HG02852 (cell line): ENCODE measurements around the gene OSBPL9.
A peak's percentile ranks its signal among the peaks of the same experiment; 100 is the strongest.

Experiments
- ATAC-seq: cut with Tn5 transposase; IDR thresholded peaks from one replicate; pipeline ENCODE4 v1.9.1; 2021; ENCODE audit warnings: mild to moderate bottlenecking, moderate library complexity; ENCODE audit not compliant: unreplicated experiment

The OSBPL9 gene, protein sequence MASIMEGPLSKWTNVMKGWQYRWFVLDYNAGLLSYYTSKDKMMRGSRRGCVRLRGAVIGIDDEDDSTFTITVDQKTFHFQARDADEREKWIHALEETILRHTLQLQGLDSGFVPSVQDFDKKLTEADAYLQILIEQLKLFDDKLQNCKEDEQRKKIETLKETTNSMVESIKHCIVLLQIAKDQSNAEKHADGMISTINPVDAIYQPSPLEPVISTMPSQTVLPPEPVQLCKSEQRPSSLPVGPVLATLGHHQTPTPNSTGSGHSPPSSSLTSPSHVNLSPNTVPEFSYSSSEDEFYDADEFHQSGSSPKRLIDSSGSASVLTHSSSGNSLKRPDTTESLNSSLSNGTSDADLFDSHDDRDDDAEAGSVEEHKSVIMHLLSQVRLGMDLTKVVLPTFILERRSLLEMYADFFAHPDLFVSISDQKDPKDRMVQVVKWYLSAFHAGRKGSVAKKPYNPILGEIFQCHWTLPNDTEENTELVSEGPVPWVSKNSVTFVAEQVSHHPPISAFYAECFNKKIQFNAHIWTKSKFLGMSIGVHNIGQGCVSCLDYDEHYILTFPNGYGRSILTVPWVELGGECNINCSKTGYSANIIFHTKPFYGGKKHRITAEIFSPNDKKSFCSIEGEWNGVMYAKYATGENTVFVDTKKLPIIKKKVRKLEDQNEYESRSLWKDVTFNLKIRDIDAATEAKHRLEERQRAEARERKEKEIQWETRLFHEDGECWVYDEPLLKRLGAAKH

DNA sequence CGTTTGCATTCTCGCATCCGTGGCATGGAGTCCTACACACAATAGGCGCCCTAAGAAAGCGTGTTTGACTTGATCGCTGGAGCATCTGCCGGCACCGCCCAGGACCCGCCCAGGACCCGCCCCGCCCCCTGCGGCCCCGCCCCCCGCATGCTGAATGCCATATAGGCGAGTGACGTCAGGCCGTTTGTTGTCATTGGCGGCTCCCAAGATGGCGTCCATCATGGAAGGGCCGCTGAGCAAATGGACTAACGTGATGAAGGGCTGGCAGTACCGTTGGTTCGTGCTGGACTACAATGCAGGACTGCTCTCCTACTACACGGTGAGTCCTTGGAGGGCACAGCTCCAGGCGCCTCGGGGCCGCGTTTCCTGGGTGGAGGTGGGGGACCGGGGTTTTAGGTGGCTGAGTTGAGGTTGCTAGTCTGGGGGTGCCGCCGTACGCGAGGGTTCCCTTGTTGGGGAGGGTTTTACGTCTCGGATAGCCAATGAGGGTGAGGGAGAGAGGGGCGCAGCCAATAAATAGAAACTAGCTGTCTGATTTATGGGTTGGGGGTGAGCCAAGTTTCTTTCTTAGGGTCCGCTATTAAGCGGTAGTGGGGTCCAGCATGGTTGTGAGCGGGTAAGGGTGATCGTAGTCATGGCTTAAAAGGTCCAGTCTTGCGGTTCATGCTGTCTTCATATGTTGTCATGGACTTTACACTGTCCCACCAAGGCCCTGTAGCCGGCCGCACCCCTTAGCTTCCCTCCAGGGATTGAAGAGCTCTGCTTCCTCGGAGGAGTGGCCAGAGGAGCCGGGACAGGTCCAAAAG is at the start of gene OSBPL9:
Gene OSBPL9 (plus strand): TSS at position 190 of the 806 bp plus-strand sequence. CDS start 19 bp downstream, at position 209.
- peak; percentile 95 for ATAC-seq

DNA sequence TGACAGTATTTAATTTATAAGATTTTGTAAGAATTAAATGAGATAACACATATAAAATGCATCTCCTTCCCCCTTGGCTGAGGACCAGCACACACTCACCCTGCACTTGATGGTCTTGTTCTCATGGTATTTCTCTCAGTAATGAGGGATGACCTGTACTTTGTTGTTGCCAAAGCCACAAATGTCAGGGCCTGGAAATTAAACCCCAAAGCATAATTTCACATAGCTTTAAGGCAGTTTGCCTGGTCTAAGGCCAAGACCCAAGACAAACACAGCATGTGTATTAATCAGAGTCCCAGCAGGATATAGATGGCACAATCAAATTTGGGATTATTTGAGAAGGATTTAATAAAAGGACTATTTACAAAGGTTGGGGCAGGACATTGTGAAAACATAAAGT is 49.2 kb upstream of the OSBPL9 start:
- ATAC-seq, result no peak

DNA sequence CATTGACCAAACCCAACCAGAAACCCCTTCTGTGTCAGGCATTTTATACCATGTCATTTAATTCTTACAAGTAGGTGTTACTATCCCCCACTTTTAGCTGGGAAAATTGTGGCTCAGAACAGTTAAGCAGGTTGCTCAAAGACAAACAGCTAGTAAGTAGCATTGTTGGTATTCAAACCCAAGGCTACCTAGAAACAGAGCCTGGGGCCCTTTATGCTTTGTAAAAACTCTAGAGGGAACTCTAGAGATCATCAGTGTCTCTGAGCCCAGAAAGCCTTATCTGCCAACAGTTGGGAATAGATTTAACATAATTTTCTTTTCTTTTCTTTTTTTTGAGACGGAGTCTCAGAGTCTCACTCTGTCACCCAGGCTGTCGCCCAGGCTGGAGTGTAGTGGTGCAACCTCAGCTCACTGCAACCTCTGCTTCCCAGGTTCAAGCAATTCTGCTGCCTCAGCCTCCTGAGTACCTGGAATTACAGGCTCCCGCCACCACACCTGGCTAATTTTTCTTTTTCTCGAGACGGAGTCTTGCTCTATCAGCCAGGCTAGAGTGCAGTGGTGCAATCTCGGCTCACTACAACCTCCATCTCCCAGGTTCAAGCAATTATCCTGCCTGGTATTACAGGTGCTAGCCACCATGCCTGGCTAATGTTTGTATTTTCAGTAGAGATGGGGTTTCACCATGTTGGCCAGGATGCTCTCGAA is 48.5 kb upstream of the OSBPL9 start:
- no peak for ATAC-seq

DNA sequence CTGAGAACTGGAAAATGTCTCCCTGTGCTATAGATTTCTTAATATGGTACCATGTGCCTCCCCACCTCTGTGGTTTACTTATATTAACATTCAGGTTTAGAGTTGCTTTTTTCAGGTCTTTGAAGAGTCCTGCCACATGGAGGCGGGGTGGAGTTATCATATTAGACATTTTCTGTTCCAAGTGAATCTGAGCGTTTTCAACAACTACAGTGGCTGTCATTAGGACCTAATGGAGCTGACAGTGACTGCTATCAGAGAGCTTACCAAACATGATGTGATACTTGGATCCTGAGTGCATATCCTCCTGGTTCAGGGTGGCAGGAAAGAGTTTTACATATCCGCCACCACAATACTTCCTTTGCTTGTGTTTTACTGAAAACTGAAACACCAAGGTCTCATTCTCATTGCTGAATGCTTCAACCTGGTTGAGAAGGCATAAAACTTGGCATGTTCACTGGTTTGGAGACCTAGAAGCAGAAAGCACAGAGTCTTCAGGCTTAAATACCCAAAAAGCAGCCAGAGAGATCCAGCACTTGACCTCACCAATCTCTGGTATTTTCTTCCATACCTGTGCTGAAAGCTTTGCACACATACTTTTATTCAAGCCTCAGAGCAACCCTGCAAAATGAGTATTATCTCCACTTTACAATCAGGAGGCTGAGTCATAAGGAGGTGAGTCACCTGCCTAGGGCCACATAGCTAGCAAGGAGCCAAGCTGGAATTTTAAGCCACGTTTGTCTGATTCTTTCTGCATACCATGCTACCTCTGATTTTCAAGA is 47.4 kb upstream of the OSBPL9 start:
- ATAC-seq, result peak; percentile 78

DNA sequence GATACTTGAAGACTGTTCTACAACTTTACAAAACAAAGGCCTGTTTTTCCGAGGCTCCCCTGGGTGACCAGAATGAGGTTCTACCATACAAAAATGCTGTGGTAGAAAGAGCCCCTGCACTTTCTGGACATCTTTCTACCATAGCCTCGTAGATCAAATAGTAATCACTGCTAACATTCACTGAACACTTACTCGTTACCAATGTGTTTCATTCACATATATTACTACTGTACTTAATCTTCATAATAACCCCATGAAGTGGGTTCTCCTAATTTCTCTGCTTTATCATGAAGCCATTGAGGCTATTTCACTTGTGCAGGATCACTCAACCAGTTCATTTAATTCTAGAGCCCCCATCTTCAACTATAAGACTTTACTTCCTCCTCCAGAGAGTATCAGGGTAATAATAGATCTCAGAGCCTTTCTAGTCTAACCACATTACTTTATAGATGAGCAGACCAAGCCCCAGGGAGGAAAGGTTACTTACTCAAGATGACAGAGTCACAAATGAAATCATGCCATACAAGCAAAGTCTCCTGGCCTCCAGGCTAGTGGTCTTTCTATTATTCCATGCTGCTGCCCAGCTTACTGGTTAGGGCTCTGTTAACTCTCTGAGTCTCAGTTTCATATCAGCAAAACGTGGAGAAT is 46.7 kb upstream of the OSBPL9 start:
- peak; percentile 42 for ATAC-seq

DNA sequence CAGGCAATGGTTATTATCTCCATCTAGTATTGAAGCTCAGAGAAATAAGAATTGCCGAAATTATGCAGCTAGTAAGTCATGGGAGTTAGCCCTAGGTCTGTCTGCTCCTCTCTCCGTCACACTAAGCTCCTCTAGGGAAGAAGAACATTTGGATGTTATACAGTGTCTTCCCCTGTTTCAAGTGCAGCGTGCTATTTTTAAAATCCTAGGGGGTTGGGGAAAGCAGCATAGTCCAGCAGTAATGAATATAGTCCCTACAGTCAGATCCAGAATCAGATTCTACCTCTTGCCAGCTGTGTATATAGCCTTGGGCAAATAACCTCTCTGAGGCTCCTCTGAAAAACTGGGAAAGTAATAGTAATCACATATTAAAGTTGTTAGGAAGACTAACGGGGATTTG is 44.5 kb upstream of the OSBPL9 start:
- no peak for ATAC-seq

DNA sequence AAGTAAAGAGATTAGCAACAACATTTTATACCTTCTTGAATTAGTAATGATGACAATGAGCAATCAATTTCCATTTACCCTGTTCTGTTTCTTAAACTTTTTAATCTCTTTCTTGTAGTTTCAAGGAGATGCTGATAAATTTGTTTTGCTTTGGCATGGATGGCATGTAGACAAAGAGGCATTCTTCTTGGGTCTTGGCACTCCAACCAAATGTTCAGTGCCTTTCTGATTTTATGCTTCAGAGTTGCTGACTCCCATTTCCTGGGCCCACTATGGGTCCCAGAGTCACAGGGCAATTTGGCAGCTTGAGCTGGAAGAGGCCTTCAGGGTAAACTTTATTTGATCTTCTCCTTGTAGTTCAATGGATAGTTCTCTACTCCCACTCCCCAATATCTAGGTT is 42.1 kb upstream of the OSBPL9 start:
- ATAC-seq, result no peak

DNA sequence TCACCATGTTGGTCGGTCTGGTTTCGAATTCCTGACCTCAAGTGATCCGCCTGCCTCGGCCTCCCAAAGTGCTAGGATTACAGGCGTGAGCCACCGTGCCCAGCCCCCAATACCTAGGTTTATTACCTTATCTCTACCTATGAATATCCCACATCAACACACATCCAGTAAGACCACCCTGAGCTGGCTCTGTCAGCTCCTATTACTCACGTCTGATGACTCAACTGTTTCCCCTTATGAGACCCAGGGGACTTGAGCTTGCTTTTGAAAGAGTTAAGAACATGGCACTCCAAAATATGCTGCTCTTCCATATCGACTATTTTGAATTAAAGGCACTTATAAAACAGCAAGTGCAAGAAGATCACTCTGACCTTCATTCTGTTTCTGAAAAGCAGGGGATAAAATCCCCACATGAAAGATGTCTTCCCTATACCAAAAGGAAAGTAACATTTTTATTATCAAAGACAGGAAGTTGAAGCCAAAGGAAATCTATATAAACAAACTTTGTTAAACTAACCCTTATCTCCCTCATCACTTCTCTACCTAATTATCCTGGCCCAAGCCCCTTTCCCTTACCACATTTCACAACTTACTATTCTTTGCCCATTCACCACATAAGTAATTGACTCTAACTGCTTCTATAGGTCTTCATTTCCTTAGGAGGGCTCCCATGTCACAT is 41.3 kb upstream of the OSBPL9 start:
- ATAC-seq, result no peak

DNA sequence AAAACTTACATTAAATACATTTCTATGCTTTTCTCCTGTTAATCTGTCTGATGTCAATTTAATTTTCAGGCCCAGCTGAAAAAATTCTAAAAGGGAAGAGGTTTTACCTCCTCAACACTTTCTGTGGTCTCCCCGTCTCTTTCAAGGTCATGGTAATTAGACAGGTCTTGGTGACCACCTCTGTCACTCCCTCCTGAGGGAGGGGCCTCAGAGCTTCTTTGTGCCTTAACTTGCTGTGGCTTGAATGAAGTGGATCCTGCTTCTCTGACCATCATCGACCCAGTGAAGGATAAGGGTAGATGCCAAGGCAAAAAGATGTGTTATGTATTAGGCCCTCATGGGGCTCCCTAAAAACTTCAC is 40.8 kb upstream of the OSBPL9 start:
- ATAC-seq, result no peak

DNA sequence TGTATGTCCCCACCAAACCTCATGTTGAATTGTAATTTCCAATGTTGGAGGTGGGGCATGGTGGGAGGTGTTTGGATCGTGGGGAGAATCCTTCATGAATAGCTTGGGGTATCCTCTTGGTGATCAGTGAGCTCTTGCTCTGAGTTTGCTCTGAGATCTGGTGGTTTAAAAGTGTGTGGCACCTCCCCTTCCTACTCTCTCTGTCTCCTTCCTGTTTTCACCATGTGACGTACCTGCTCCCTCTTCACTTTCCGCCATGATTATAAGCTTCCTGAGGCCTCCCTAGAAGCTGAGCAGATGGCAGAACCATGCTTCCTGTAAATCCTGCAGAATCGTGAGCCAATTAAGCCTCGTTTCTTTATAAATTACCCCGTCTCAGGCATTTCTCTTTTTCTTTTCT is 40.0 kb upstream of the OSBPL9 start:
- ATAC-seq, result no peak

DNA sequence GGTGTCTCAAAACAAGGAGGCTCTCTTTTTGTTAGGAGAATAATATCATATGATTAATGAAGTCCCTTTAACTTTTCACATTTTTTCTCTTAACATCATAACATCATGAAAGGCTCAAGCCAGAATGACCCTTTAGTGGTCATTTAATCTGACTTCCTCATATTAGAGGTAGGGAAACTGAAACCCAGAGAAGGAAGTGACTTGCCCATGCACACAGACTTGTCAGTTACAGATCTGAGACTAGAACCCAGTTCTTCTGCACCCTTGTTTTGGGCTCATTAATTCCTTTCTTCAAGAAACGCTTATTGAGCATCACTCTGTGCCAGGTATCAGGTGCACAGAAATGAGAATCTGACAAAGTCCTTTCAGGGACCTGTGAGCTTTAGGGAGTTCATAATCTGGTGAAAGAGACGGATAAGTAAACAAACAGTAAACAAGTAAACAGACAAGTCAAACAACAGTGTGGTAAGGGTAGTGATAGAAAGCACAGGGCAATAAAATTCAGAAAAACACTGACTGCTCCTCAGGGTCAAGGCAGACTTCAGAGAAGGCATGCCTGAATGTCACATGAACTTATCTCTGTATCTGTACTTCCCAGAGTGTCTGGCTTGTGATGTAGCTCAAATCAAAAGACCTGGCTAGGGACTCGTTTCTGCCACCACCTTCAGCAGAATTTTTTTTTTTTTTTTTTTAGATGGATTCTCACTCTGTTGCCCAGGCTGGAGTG is 38.3 kb upstream of the OSBPL9 start:
- ATAC-seq, result peak; percentile 77

DNA sequence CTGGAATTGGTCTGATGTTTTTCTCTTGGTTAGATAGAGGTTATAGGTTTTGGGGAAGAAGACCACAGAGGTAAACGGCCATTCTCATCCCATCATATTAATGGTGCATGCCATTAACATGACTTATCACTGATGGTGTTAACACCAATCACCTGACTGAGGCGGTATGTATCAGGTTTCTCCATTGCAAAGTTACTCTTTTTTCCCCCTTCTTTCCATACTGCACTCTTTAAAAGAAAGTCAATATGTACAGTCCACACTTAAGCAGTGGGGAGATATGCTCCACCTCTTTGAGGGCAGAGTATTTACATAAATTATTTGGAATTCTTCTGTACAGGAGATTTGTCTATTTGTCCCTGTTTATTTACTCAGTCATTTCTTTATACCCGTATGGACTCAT is 35.7 kb upstream of the OSBPL9 start:
- ATAC-seq, result no peak

DNA sequence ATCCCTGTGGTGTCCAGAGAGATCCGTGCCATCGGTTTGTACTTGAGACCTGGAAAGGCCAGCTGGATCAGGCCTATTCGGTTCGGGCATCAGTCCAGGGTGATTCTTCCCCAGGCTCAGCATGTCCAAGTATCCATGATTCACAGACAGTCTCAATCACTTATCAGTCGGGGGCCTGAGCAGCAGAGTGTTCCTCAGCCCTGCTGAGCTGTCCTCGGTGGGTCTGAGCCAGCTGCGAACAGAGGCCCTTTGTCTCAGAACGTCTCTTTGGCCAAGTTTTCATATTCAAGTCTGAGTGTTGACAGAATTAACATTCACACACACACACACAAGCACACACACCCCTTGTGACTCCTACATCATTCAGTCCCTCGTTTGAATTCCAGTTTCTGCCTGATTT is 33.4 kb upstream of the OSBPL9 start:
- ATAC-seq, result no peak

DNA sequence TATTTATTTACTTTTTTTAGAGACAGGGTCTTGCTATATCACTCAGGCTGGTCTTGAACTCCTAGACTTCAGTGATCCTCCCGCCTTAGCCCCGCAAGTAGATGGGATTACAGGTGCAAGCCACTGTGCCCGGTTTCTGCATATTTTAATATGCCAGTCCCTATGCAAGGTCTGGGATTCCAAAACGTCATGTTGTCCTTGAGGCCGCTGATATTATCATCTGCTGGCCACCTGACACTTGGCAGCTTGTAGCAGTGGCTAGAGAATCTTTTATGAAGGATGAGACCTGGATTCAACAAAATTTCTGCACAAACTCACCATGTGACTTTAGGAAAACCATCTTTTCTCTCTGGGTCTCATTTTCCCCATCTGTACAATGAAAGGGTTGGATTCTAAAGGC is 32.9 kb upstream of the OSBPL9 start:
- no peak for ATAC-seq

DNA sequence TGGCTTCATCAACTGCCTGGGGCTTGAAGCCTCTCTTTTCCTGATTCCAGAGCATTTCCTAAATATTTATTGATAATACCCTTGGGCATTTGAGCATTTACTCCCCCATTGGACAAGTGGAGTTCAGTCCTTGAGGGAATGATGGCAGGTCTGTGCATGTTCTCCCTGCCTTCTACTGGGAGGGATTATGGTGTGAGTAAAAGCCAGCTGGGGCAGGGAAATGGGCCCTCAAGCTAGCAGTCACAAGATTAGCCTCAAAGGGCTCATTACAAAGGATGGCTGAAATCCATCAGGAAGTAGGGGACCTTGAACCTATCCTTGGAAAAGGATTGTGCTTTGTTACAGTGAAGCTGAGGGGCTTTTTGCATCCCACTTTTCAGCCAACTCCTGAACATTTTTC is 24.2 kb upstream of the OSBPL9 start:
- no peak for ATAC-seq

DNA sequence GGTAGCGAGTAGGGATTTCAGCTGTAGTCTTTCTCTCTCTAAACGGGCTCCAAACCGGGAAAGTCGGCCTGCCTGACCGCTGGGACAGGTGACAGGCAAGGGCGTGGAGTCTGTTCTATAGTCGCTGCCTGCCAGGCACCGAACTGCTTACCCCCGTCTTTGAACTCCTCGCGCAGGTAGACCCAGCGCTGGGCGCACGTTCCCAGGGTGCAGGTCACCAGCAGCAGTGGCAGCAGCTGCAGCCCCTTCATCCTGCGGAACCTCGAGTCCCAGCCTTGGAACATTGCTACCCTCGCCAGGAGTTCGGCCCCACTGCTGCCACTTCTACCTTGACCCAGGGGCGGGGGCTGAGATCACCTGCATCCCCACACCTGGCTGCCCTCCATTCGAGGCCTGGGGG is 22.2 kb upstream of the OSBPL9 start:
- ATAC-seq, result no peak

DNA sequence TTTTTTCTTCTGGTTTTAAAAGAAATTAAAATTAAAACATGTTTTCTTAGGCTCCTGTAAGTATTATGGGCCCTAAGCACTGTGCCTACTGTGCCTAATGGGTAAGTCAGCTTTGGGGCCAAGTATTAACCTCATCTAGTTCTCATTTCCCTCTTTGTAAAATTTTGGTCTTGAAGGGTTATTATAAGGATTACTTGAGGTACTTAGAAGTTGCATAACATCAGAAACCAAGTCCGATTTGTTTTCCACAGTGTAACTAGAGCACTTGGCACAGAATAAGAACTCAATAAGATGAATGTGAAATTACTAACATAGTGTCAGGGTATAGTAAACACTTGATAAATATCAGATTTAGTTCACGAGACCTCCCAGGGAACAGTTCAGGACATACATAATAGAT is 16.4 kb upstream of the OSBPL9 start:
- no peak for ATAC-seq

DNA sequence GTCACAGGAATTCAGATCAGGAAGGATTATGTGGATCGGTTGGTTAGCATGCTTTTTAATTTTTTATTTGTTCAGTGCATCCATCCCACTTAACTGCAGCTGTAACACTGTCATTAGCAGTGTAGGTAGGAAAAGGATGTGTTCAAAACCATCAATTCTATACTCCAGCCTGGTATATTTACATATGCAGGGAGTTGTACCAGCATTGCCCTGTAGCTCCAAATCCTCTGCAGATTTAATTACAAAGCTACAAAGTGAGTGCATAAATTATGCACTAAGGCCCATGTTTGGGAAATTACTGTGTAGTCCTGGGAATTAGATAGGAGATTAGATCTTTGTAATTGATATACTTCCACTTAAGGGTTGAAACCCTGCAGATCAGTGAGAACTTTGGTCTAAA is 15.9 kb upstream of the OSBPL9 start:
- no peak for ATAC-seq
